SK-N-SH (cell line): ENCODE data around the gene DIS3L2.

Experiments
- EZH2phosphoT487 ChIP-seq: fragments of 200-600 bp; sonication (generic); IDR thresholded peaks from 2 replicates; pipeline ENCODE4 v1.6.1; 2017; ENCODE audit warnings: low read depth, mixed run types, mild to moderate bottlenecking, antibody characterized with exemption, moderate library complexity, borderline replicate concordance
- NRF1 ChIP-seq: IDR thresholded peaks from 2 replicates; pipeline ENCODE4 v1.6.1; 2012; ENCODE audit warnings: low read depth, mild to moderate bottlenecking, low read length
- POLR2AphosphoS5 ChIP-seq: IDR thresholded peaks from 2 replicates; pipeline ENCODE4 v1.6.1; 2012; ENCODE audit warnings: low read depth, low read length
- RAD21 ChIP-seq: IDR thresholded peaks from 2 replicates; pipeline ENCODE4 v1.6.1; 2012; ENCODE audit warnings: mild to moderate bottlenecking, low read length
- SIN3A ChIP-seq: IDR thresholded peaks from 2 replicates; pipeline ENCODE4 v1.6.1; 2012; ENCODE audit warnings: low read depth, mild to moderate bottlenecking, low read length, moderate library complexity, borderline replicate concordance
- TF ChIP-seq, protein P1 (sequence below): fragments of 150-350 bp; IDR thresholded peaks from 2 replicates; pipeline ENCODE4 v1.6.1; 2017; ENCODE audit warnings: antibody characterized with exemption, low read length, low read depth, borderline replicate concordance
- TF ChIP-seq, protein P2 (sequence below): fragments of 200-600 bp; sonication (generic); IDR thresholded peaks from 2 replicates; pipeline ENCODE4 v1.6.1; 2017; ENCODE audit warnings: antibody characterized with exemption, mild to moderate bottlenecking, moderate library complexity
- TF ChIP-seq, protein P3 (sequence below): IDR thresholded peaks from 2 replicates; pipeline ENCODE4 v1.6.1; 2012; ENCODE audit warnings: mild to moderate bottlenecking, low read depth, low read length, moderate library complexity

DNA sequence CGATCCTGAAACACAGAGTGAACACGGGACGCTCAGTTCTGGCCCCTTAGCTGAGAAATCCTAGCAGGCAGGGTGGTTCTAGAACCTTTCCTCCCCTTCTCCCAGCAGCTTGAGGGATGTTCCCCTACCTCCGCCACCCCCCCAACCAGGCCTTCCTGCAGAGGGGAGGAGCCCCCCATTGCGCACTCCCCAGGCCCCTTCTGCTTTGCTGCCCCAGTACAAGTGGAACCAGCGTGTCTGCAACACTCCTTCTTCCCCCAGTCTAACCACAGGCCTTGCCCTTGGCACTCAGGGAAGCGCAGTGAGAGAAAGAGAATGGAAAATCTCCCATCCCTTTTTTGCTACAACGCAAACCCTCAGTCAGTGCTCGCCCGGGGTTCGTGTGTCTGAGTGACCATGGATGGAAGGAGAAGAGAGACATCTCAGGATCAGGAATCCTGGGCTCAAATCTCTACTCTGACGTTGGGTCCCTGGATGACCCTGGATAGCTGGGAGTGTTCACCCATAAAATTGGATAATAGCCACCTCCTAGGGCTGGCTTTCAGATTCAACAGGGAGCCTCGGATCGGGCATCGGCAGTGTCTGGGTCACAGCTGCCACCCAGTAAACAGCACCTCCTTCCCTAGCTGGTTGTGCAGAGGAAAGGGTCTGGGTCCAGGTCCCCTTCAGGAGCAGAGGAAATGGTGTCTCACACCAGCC, 39.1 kb upstream of the DIS3L2 start:
- TF ChIP-seq, protein P1, sequence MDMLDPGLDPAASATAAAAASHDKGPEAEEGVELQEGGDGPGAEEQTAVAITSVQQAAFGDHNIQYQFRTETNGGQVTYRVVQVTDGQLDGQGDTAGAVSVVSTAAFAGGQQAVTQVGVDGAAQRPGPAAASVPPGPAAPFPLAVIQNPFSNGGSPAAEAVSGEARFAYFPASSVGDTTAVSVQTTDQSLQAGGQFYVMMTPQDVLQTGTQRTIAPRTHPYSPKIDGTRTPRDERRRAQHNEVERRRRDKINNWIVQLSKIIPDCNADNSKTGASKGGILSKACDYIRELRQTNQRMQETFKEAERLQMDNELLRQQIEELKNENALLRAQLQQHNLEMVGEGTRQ: no peak
- TF ChIP-seq, protein P2, sequence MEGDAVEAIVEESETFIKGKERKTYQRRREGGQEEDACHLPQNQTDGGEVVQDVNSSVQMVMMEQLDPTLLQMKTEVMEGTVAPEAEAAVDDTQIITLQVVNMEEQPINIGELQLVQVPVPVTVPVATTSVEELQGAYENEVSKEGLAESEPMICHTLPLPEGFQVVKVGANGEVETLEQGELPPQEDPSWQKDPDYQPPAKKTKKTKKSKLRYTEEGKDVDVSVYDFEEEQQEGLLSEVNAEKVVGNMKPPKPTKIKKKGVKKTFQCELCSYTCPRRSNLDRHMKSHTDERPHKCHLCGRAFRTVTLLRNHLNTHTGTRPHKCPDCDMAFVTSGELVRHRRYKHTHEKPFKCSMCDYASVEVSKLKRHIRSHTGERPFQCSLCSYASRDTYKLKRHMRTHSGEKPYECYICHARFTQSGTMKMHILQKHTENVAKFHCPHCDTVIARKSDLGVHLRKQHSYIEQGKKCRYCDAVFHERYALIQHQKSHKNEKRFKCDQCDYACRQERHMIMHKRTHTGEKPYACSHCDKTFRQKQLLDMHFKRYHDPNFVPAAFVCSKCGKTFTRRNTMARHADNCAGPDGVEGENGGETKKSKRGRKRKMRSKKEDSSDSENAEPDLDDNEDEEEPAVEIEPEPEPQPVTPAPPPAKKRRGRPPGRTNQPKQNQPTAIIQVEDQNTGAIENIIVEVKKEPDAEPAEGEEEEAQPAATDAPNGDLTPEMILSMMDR: no peak
- TF ChIP-seq NRF1 (no peak), EZH2phosphoT487 (no peak), POLR2AphosphoS5 (no peak), RAD21 (no peak), SIN3A (no peak)
- TF ChIP-seq, protein P3, sequence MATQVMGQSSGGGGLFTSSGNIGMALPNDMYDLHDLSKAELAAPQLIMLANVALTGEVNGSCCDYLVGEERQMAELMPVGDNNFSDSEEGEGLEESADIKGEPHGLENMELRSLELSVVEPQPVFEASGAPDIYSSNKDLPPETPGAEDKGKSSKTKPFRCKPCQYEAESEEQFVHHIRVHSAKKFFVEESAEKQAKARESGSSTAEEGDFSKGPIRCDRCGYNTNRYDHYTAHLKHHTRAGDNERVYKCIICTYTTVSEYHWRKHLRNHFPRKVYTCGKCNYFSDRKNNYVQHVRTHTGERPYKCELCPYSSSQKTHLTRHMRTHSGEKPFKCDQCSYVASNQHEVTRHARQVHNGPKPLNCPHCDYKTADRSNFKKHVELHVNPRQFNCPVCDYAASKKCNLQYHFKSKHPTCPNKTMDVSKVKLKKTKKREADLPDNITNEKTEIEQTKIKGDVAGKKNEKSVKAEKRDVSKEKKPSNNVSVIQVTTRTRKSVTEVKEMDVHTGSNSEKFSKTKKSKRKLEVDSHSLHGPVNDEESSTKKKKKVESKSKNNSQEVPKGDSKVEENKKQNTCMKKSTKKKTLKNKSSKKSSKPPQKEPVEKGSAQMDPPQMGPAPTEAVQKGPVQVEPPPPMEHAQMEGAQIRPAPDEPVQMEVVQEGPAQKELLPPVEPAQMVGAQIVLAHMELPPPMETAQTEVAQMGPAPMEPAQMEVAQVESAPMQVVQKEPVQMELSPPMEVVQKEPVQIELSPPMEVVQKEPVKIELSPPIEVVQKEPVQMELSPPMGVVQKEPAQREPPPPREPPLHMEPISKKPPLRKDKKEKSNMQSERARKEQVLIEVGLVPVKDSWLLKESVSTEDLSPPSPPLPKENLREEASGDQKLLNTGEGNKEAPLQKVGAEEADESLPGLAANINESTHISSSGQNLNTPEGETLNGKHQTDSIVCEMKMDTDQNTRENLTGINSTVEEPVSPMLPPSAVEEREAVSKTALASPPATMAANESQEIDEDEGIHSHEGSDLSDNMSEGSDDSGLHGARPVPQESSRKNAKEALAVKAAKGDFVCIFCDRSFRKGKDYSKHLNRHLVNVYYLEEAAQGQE: no peak
